H1 (cell line): ENCODE data around the gene STARD13. TPM values are rescaled to one million over a fixed set of nuclear protein-coding genes. Genes with fewer than 3 reads are reported as not detected.
"Not testable (repeated sequence)": the region's sequence is repeated elsewhere in the genome, so short reads cannot be mapped to it uniquely, and the experiment has no call there.

ENCODE experiments used
- CTCF ChIA-PET: fragments of 300-600 bp; sonication (Branson Sonifier 250); formaldehyde crosslinking; loops from one replicate; lab custom pipeline; 2021; ENCODE audit not compliant: partially characterized antibody; lab: Charles Lee
- POLR2A ChIA-PET: fragments of 300-600 bp; sonication (Branson Sonifier 250); formaldehyde crosslinking; loops from one replicate; lab custom pipeline; 2021; ENCODE audit warnings: inconsistent platforms; ENCODE audit not compliant: partially characterized antibody; lab: Charles Lee
- DNase-seq, 2 experiments: peaks; one replicate each; pipeline versions ENCODE4 v3.0.0 to v3.0.0-alpha.2; 2010 to 2022; ENCODE audit warnings: low spot score in 2 of 2, low read depth in 1 of 2, mixed read lengths in 1 of 2
- FAIRE-seq: peaks from 2 replicates; lab custom pipeline; 2011; peaks lifted over from hg19 to GRCh38; lab: Jason Lieb, UNC
- H2AFZ ChIP-seq: 2 replicates; pipeline ENCODE4 v1.8.1; 2012; ENCODE audit warnings: low read length, inconsistent platforms
- H2AK5ac ChIP-seq: 2 replicates; pipeline ENCODE4 v1.6.1; 2013; ENCODE audit warnings: low read depth, low read length
- H2BK120ac ChIP-seq: replicated peaks from 2 replicates; pipeline ENCODE3; 2013; ENCODE audit warnings: low read depth, low read length, inconsistent platforms
- H2BK12ac ChIP-seq: 2 replicates; pipeline ENCODE4 v1.6.1; 2013; ENCODE audit warnings: low read depth, low read length
- H2BK15ac ChIP-seq: 2 replicates; pipeline ENCODE4 v1.6.1; 2013; ENCODE audit warnings: low read length
- H2BK20ac ChIP-seq: 2 replicates; pipeline ENCODE4 v1.6.1; 2013; ENCODE audit warnings: low read length
- H2BK5ac ChIP-seq: 2 replicates; pipeline ENCODE4 v1.6.1; 2013; ENCODE audit warnings: low read depth, low read length
- H3K14ac ChIP-seq: 2 replicates; pipeline ENCODE4 v1.6.1; 2013; ENCODE audit warnings: inconsistent platforms; ENCODE audit not compliant: insufficient read length
- H3K18ac ChIP-seq: 2 replicates; pipeline ENCODE4 v1.6.1; 2013; ENCODE audit warnings: low read length; ENCODE audit errors: extremely low read depth
- H3K23ac ChIP-seq: 2 replicates; pipeline ENCODE4 v1.6.1; 2013; ENCODE audit warnings: inconsistent platforms; ENCODE audit not compliant: insufficient read length
- H3K23me2 ChIP-seq: 2 replicates; pipeline ENCODE4 v1.6.1; 2013; ENCODE audit warnings: low read depth, low read length
- H3K27ac ChIP-seq: 2 replicates; pipeline ENCODE4 v1.6.1; 2011; ENCODE audit warnings: low read depth, low read length, inconsistent platforms
- H3K27me3 ChIP-seq, 4 experiments: replicated peaks in 1 of 4; 1 replicate in 1 of 4; 2 replicates in 3 of 4; pipeline versions ENCODE4 v1.6.1 to v1.8.1; 2011 to 2013; ENCODE audit warnings: low read length in 3 of 4, mild to moderate bottlenecking in 3 of 4, inconsistent platforms in 2 of 4, mixed read lengths in 2 of 4, moderate library complexity in 1 of 4; ENCODE audit not compliant: control insufficient read depth in 3 of 4, insufficient read depth in 3 of 4; ENCODE audit errors: extremely low read depth in 1 of 4
- H3K36me3 ChIP-seq, 4 experiments: 2 replicates each; pipeline versions ENCODE4 v1.6.1 to v1.8.1; 2011 to 2013; ENCODE audit warnings: mild to moderate bottlenecking in 4 of 4, low read length in 3 of 4, moderate library complexity in 2 of 4, control low read depth in 1 of 4, inconsistent platforms in 1 of 4; ENCODE audit not compliant: insufficient read depth in 4 of 4, control insufficient read depth in 2 of 4
- H3K4ac ChIP-seq: replicated peaks from 2 replicates; pipeline ENCODE3; 2013; ENCODE audit warnings: low read length, low read depth, mixed read lengths, inconsistent platforms; ENCODE audit not compliant: insufficient read length
- H3K4me1 ChIP-seq, 4 experiments: replicated peaks in 1 of 4; 1 replicate in 1 of 4; 2 replicates in 3 of 4; pipeline versions ENCODE4 v1.6.1 to v1.8.1; 2011 to 2013; ENCODE audit warnings: low read length in 3 of 4, inconsistent platforms in 2 of 4, mixed read lengths in 1 of 4; ENCODE audit not compliant: insufficient read depth in 4 of 4, control insufficient read depth in 3 of 4
- H3K4me2 ChIP-seq, 2 experiments: 2 replicates each; pipeline versions ENCODE4 v1.6.1 to v1.8.1; 2011 to 2013; ENCODE audit warnings: low read depth in 2 of 2, low read length in 2 of 2, control low read depth in 1 of 2, inconsistent platforms in 1 of 2, mild to moderate bottlenecking in 1 of 2; ENCODE audit not compliant: insufficient read depth in 1 of 2
- H3K4me3 ChIP-seq, 4 experiments: fragments of 200-600, 300-600 bp in 1 of 4; sonication (generic), shearing (Covaris generic), sonication (Bioruptor Twin) in 1 of 4; 2 replicates each; pipeline versions ENCODE4 v1.5.1 to v1.8.1; 2011 to 2016; ENCODE audit warnings: low read length in 4 of 4, low read depth in 3 of 4, control low read depth in 2 of 4, inconsistent platforms in 2 of 4, mild to moderate bottlenecking in 2 of 4, mixed read lengths in 1 of 4, moderate library complexity in 1 of 4; ENCODE audit not compliant: insufficient read depth in 2 of 4; ENCODE audit errors: extremely low read depth in 1 of 4
- H3K56ac ChIP-seq: replicated peaks from 2 replicates; pipeline ENCODE3; 2013; ENCODE audit warnings: low read depth, mild to moderate bottlenecking, mixed read lengths, low read length, inconsistent platforms; ENCODE audit not compliant: insufficient read length
- H3K79me1 ChIP-seq: 2 replicates; pipeline ENCODE4 v1.6.1; 2013; ENCODE audit warnings: low read depth, low read length, control low read depth
- H3K79me2 ChIP-seq, 2 experiments: 2 replicates each; pipeline versions ENCODE4 v1.6.1 to v1.8.1; 2012 to 2013; ENCODE audit warnings: low read length in 2 of 2, mild to moderate bottlenecking in 2 of 2, inconsistent platforms in 1 of 2; ENCODE audit not compliant: insufficient read depth in 2 of 2, control insufficient read depth in 1 of 2
- H3K9ac ChIP-seq, 4 experiments: replicated peaks in 1 of 4; 1 replicate in 1 of 4; 2 replicates in 3 of 4; pipeline versions ENCODE4 v1.6.1 to v1.8.1; 2011 to 2013; ENCODE audit warnings: low read depth in 3 of 4, low read length in 3 of 4, control low read depth in 2 of 4, mild to moderate bottlenecking in 2 of 4, moderate library complexity in 2 of 4, inconsistent platforms in 1 of 4; ENCODE audit errors: extremely low read depth in 1 of 4
- H3K9me3 ChIP-seq, 2 experiments: 2 replicates each; pipeline versions ENCODE4 v1.6.1 to v1.8.1; 2012 to 2013; ENCODE audit warnings: mild to moderate bottlenecking in 2 of 2, moderate library complexity in 2 of 2, control low read depth in 1 of 2, inconsistent platforms in 1 of 2, low read depth in 1 of 2, low read length in 1 of 2, mixed read lengths in 1 of 2; ENCODE audit not compliant: insufficient read depth in 2 of 2
- H4K20me1 ChIP-seq, 2 experiments: replicated peaks in 1 of 2; 2 replicates each; pipeline versions ENCODE3 to v1.8.1; 2011 to 2013; ENCODE audit warnings: inconsistent platforms in 2 of 2, low read length in 2 of 2, mild to moderate bottlenecking in 1 of 2; ENCODE audit not compliant: insufficient read depth in 2 of 2, control insufficient read depth in 1 of 2
- H4K5ac ChIP-seq: 2 replicates; pipeline ENCODE4 v1.6.1; 2013; ENCODE audit warnings: low read length, low read depth, mixed read lengths, inconsistent platforms; ENCODE audit not compliant: insufficient read length
- H4K8ac ChIP-seq: 2 replicates; pipeline ENCODE4 v1.8.0; 2013; ENCODE audit warnings: mild to moderate bottlenecking, moderate library complexity, low read length, inconsistent platforms; ENCODE audit not compliant: insufficient read depth; ENCODE audit errors: extremely low read depth
- H4K91ac ChIP-seq: replicated peaks from 2 replicates; pipeline ENCODE3; 2013; ENCODE audit warnings: low read length, mixed read lengths, inconsistent platforms; ENCODE audit not compliant: insufficient read length
- WGBS, 2 experiments: shearing (Covaris generic) in 1 of 2; methylation state at CpG; one replicate each; pipeline versions ENCODE4 v1.1.6 to v1.1.7; 2013 to 2015; ENCODE audit warnings: low lambda C conversion rate in 2 of 2, mixed read lengths in 2 of 2, inconsistent platforms in 1 of 2, low coverage in 1 of 2, missing lambda C conversion rate in 1 of 2; ENCODE audit not compliant: insufficient replicate concordance in 2 of 2, insufficient coverage in 1 of 2, insufficient read length in 1 of 2; ENCODE audit errors: extremely low coverage in 1 of 2, missing lambda C conversion rate in 1 of 2; 5-methylcytosine and 5-hydroxymethylcytosine counted together
- polyA plus RNA-seq, 7 experiments: library from polyadenylated mRNA; depleted of rRNA in 3 of 7; stranded (reverse) in 5 of 7; unstranded in 2 of 7; fragments of >200 nt in 5 of 7; fragments of 200-250 nt in 2 of 7; gene quantifications; 1 replicate in 5 of 7; 2 replicates in 1 of 7; 4 replicates in 1 of 7; pipeline versions ENCODE4 v1.2.1 to v1.2.3, GENCODE V29; 2011 to 2013; ENCODE audit warnings: missing spikeins in 2 of 7, mixed read lengths in 2 of 7
- total RNA-seq: library from RNA; stranded (reverse); fragmentation: NEBNext Ultra II Directional; extraction: Animal tissue kit (Norgen Biotek cat#: 25700); gene quantifications from 2 replicates; pipeline ENCODE4 v1.2.1, GENCODE V29; 2021

The STARD13 gene
- total and polyA plus RNA-seq, 2 of the 8 experiments (the other 6 are each of a cell fraction or from before 2014, with no cell fraction given), result 0.82 to 2.9 TPM

- H3K36me3 ChIP-seq, H3K4ac ChIP-seq, H2BK20ac ChIP-seq, H4K91ac ChIP-seq, H3K4me2 ChIP-seq, H2BK5ac ChIP-seq, H4K8ac ChIP-seq, H3K4me1 ChIP-seq, H3K27ac ChIP-seq, H3K23me2 ChIP-seq, H2BK120ac ChIP-seq, H2AK5ac ChIP-seq, H3K79me1 ChIP-seq, POLR2A ChIA-PET, H2BK12ac ChIP-seq, H3K4me3 ChIP-seq, H2AFZ ChIP-seq, FAIRE-seq, CTCF ChIA-PET, H3K79me2 ChIP-seq, H3K27me3 ChIP-seq, H4K20me1 ChIP-seq, H2BK15ac ChIP-seq, H3K14ac ChIP-seq, H3K23ac ChIP-seq, H4K5ac ChIP-seq, H3K9me3 ChIP-seq, H3K9ac ChIP-seq, DNase-seq, H3K56ac ChIP-seq, H3K18ac ChIP-seq: not testable (repeated sequence)
- WGBS, 2 experiments, result 94% methylated on average over 4 of the region's 6 CpGs; no CpG with 5 or more reads in 1 of the 2 experiments
Measured at GRCh38 chr13:33242372-33242771, 43.2 kb downstream of the STARD13 start.
